HEK293 (cell line): ENCODE measurements around the gene SPEM1.

Experiments used
- CTCF ChIA-PET: fragments of 350-600 bp; formaldehyde crosslinking; extraction: SDS; loops from one replicate; lab custom pipeline; 2021; ENCODE audit warnings: antibody characterized with exemption; lab: Yijun Ruan, JAX
- POLR2A ChIA-PET: fragments of 300-600 bp; formaldehyde crosslinking; extraction: SDS; loops from one replicate; lab custom pipeline; 2020; ENCODE audit warnings: antibody characterized with exemption, inconsistent platforms; lab: Yijun Ruan, JAX
- H3K27ac ChIP-seq: fragments of 200-500 bp; sonication (Bioruptor generic); 2 replicates; pipeline ENCODE4 v1.5.1; 2014; ENCODE audit warnings: low read depth, low read length, control low read depth, inconsistent platforms; ENCODE audit errors: extremely low read depth
- H3K36me3 ChIP-seq, 2 experiments: fragments of 200-500 bp in 1 of 2; sonication (Bioruptor generic) in 1 of 2; 1 replicate in 1 of 2; 2 replicates in 1 of 2; pipeline ENCODE4 v1.5.1; 2014 to 2017; ENCODE audit warnings: inconsistent platforms in 2 of 2, low read length in 2 of 2; ENCODE audit not compliant: control insufficient read depth in 2 of 2, insufficient read depth in 1 of 2
- H3K4me1 ChIP-seq: fragments of 200-500 bp; sonication (Bioruptor generic); 2 replicates; pipeline ENCODE4 v1.5.1; 2014; ENCODE audit warnings: mild to moderate bottlenecking, low read length, inconsistent platforms; ENCODE audit not compliant: control insufficient read depth, insufficient read depth
- H3K4me3 ChIP-seq: 2 replicates; pipeline ENCODE4 v1.5.1; 2011; ENCODE audit warnings: low read depth, mild to moderate bottlenecking, control low read depth, low read length, moderate library complexity
- H3K9me3 ChIP-seq: fragments of 200-500 bp; sonication (Bioruptor generic); 2 replicates; pipeline ENCODE4 v1.5.1; 2014; ENCODE audit warnings: low read depth, low read length, inconsistent platforms; ENCODE audit not compliant: control insufficient read depth, insufficient read depth
- BCL11B ChIP-seq: fragments of 450-650 bp; formaldehyde crosslinking; IDR thresholded peaks from 2 replicates; pipeline ENCODE4 v1.5.1; 2016; ENCODE audit warnings: low read depth, missing biosample characterization, missing genetic modification characterization
- FEZF1 ChIP-seq: fragments of 450-650 bp; formaldehyde crosslinking; IDR thresholded peaks from 2 replicates; pipeline ENCODE4 v1.5.1; 2016; ENCODE audit warnings: missing biosample characterization, missing genetic modification characterization
- GLIS1 ChIP-seq: fragments of 450-650 bp; formaldehyde crosslinking; IDR thresholded peaks from 2 replicates; pipeline ENCODE4 v1.5.1; 2016; ENCODE audit warnings: missing biosample characterization, missing genetic modification characterization
- KLF8 ChIP-seq: fragments of 450-650 bp; formaldehyde crosslinking; IDR thresholded peaks from 2 replicates; pipeline ENCODE4 v1.5.1; 2016; ENCODE audit warnings: missing biosample characterization, missing genetic modification characterization
- MZF1 ChIP-seq: fragments of 450-650 bp; formaldehyde crosslinking; IDR thresholded peaks from 2 replicates; pipeline ENCODE4 v1.5.1; 2017; ENCODE audit warnings: missing biosample characterization, missing genetic modification characterization, borderline replicate concordance
- PRDM4 ChIP-seq: fragments of 450-650 bp; formaldehyde crosslinking; IDR thresholded peaks from 2 replicates; pipeline ENCODE4 v1.5.1; 2017; ENCODE audit warnings: missing biosample characterization, missing genetic modification characterization
- TSHZ1 ChIP-seq: fragments of 450-650 bp; formaldehyde crosslinking; IDR thresholded peaks from 2 replicates; pipeline ENCODE4 v1.5.1; 2016; ENCODE audit warnings: missing biosample characterization, missing genetic modification characterization, borderline replicate concordance
- WT1 ChIP-seq: fragments of 450-650 bp; formaldehyde crosslinking; IDR thresholded peaks from 2 replicates; pipeline ENCODE4 v1.5.1; 2016; ENCODE audit warnings: missing biosample characterization, missing genetic modification characterization
- ZBTB11 ChIP-seq: fragments of 450-650 bp; formaldehyde crosslinking; conservative IDR thresholded peaks from 2 replicates; pipeline ENCODE4 v1.5.1; 2016; ENCODE audit warnings: low read depth, missing biosample characterization, missing genetic modification characterization
- ZBTB20 ChIP-seq: fragments of 450-650 bp; formaldehyde crosslinking; IDR thresholded peaks from 2 replicates; pipeline ENCODE4 v1.5.1; 2016; ENCODE audit warnings: missing biosample characterization, missing genetic modification characterization
- ZNF2 ChIP-seq: fragments of 450-650 bp; formaldehyde crosslinking; IDR thresholded peaks from 2 replicates; pipeline ENCODE4 v1.5.1; 2016; ENCODE audit warnings: missing biosample characterization, missing genetic modification characterization
- ZNF23 ChIP-seq: fragments of 450-650 bp; formaldehyde crosslinking; IDR thresholded peaks from 2 replicates; pipeline ENCODE4 v1.5.1; 2016; ENCODE audit warnings: missing biosample characterization, missing genetic modification characterization, borderline replicate concordance
- ZNF335 ChIP-seq: fragments of 450-650 bp; formaldehyde crosslinking; conservative IDR thresholded peaks from 2 replicates; pipeline ENCODE4 v1.5.1; 2016; ENCODE audit warnings: missing biosample characterization, missing genetic modification characterization
- ZNF423 ChIP-seq: fragments of 450-650 bp; formaldehyde crosslinking; IDR thresholded peaks from 2 replicates; pipeline ENCODE4 v1.5.1; 2016; ENCODE audit warnings: missing biosample characterization, missing genetic modification characterization
- ZNF48 ChIP-seq: fragments of 450-650 bp; formaldehyde crosslinking; IDR thresholded peaks from 2 replicates; pipeline ENCODE4 v1.5.1; 2016; ENCODE audit warnings: missing biosample characterization, missing genetic modification characterization
- ZNF510 ChIP-seq: fragments of 450-650 bp; formaldehyde crosslinking; IDR thresholded peaks from 2 replicates; pipeline ENCODE4 v1.5.1; 2018; ENCODE audit warnings: mild to moderate bottlenecking, missing genetic modification characterization, missing biosample characterization; ENCODE audit not compliant: insufficient replicate concordance
- ZNF530 ChIP-seq: fragments of 450-650 bp; formaldehyde crosslinking; IDR thresholded peaks from 2 replicates; pipeline ENCODE4 v1.5.1; 2016; ENCODE audit warnings: low read depth, missing biosample characterization, missing genetic modification characterization
- ZNF560 ChIP-seq: fragments of 450-650 bp; formaldehyde crosslinking; IDR thresholded peaks from 2 replicates; pipeline ENCODE4 v1.5.1; 2017; ENCODE audit warnings: missing biosample characterization, missing genetic modification characterization, borderline replicate concordance
- ZNF639 ChIP-seq: fragments of 450-650 bp; formaldehyde crosslinking; IDR thresholded peaks from 2 replicates; pipeline ENCODE4 v1.5.1; 2016; ENCODE audit warnings: missing biosample characterization, missing genetic modification characterization

The SPEM1 gene

GRCh38 chr17:7419819-7420610 is at the start of gene SPEM1:
TSS of gene SPEM1 (plus strand) at chr17:7420324. CDS start at chr17:7420385, 61 bp downstream.
- Histone ChIP-seq H3K9me3 (no peaks in the 10 kb centered on the region), H3K27ac (no peak within 1 kb of the TSS)
- no peak for TF ChIP-seq WT1 (tag by site-specific recombination)
- no peak for TF ChIP-seq ZNF48 (tag by site-specific recombination)
- no peak for TF ChIP-seq ZNF560 (tag by site-specific recombination)
- TF ChIP-seq ZBTB20: no peak
- TF ChIP-seq, all 188 proteins: peak for 0
- CTCF ChIA-PET: interaction anchor here (0.7 kb wide), 1 partner anchor 20 kb away, joined by 3 read pairs; no protein-coding TSS in a partner anchor
- POLR2A ChIA-PET: interaction anchor here (1.1 to 1.3 kb wide), 3 partner anchors 15 to 16 kb away, joined by 3 to 6 read pairs (median 4); partner anchors contain the start of genes TMEM102 and TMEM256
- Histone ChIP-seq H3K4me3 (no peak within 1 kb of the TSS), H3K4me1 (no peaks in the 10 kb centered on the region), H3K36me3 (peaks cover 0 to 35% of the 10 kb centered on the region in 2 experiments; a peak in 1 of 3 replicates)

- no peaks in the 10 kb centered on the region for H3K36me3 ChIP-seq
- TF ChIP-seq ZNF423 (tag by site-specific recombination) (no peak), ZNF639 (tag by site-specific recombination) (no peak), PRDM4 (tag by site-specific recombination) (no peak), BCL11B (tag by site-specific recombination) (no peak), ZNF530 (tag by site-specific recombination) (no peak), ZNF510 (no peak), ZNF23 (tag by site-specific recombination) (no peak), MZF1 (tag by site-specific recombination) (no peak)
- H3K9me3 ChIP-seq: no peaks in the 10 kb centered on the region
- no peaks in the 10 kb centered on the region for H3K4me1 ChIP-seq
- ChIA-PET CTCF (interaction anchor here (0.6 to 1.9 kb wide), 6 partner anchors 9 to 190 kb away, joined by 3 to 13 read pairs (median 4); no protein-coding TSS in a partner anchor), POLR2A (interaction anchor here (0.7 to 1.7 kb wide), 3 partner anchors 23 to 156 kb away, joined by 3 to 4 read pairs (median 4); partner anchors contain the start of genes PLSCR3 and TMEM256)
- H3K4me3 ChIP-seq: no peak overlapping the region
- no peak overlapping the region for H3K27ac ChIP-seq
Measured at GRCh38 chr17:7370853-7371252, 49.3 kb upstream of the SPEM1 start.

- no peak overlapping the region for H3K4me3 ChIP-seq
- ChIA-PET CTCF (interaction anchor here (2.4 kb wide), 1 partner anchor 18 kb away, joined by 21 read pairs; the partner anchor contains the start of gene TMEM95), POLR2A (no interaction called here)
- H3K4me1 ChIP-seq: no peaks in the 10 kb centered on the region
- H3K27ac ChIP-seq: no peak overlapping the region
- no peaks in the 10 kb centered on the region for H3K36me3 ChIP-seq
- no peaks in the 10 kb centered on the region for H3K9me3 ChIP-seq
- no peak for TF ChIP-seq ZNF335 (tag by site-specific recombination)
- 0 out of 2 replicates have a peak, but pooled peaks have one; percentile 27 for TF ChIP-seq KLF8 (tag by site-specific recombination)
- TF ChIP-seq GLIS1 (tag by site-specific recombination): peak; percentile 51
- peak; percentile 93 for TF ChIP-seq ZNF2 (tag by site-specific recombination)
- TF ChIP-seq FEZF1 (tag by site-specific recombination): no peak
- no peak for TF ChIP-seq ZBTB11
- TF ChIP-seq TSHZ1: no peak
Measured at GRCh38 chr17:7374353-7374752, 45.8 kb upstream of the SPEM1 start.
